Measurements from ENCODE around the gene ATP13A2. TPM values are rescaled to one million over a fixed set of nuclear protein-coding genes. Genes with fewer than 3 reads are reported as not detected.
A peak's percentile ranks its signal among the peaks of the same experiment; 100 is the strongest.

ATP13A2 gene, protein sequence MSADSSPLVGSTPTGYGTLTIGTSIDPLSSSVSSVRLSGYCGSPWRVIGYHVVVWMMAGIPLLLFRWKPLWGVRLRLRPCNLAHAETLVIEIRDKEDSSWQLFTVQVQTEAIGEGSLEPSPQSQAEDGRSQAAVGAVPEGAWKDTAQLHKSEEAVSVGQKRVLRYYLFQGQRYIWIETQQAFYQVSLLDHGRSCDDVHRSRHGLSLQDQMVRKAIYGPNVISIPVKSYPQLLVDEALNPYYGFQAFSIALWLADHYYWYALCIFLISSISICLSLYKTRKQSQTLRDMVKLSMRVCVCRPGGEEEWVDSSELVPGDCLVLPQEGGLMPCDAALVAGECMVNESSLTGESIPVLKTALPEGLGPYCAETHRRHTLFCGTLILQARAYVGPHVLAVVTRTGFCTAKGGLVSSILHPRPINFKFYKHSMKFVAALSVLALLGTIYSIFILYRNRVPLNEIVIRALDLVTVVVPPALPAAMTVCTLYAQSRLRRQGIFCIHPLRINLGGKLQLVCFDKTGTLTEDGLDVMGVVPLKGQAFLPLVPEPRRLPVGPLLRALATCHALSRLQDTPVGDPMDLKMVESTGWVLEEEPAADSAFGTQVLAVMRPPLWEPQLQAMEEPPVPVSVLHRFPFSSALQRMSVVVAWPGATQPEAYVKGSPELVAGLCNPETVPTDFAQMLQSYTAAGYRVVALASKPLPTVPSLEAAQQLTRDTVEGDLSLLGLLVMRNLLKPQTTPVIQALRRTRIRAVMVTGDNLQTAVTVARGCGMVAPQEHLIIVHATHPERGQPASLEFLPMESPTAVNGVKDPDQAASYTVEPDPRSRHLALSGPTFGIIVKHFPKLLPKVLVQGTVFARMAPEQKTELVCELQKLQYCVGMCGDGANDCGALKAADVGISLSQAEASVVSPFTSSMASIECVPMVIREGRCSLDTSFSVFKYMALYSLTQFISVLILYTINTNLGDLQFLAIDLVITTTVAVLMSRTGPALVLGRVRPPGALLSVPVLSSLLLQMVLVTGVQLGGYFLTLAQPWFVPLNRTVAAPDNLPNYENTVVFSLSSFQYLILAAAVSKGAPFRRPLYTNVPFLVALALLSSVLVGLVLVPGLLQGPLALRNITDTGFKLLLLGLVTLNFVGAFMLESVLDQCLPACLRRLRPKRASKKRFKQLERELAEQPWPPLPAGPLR
- 10 to 100 TPM; 17.9 to 37.0 (median 26.8) TPM for total RNA-seq

DNA sequence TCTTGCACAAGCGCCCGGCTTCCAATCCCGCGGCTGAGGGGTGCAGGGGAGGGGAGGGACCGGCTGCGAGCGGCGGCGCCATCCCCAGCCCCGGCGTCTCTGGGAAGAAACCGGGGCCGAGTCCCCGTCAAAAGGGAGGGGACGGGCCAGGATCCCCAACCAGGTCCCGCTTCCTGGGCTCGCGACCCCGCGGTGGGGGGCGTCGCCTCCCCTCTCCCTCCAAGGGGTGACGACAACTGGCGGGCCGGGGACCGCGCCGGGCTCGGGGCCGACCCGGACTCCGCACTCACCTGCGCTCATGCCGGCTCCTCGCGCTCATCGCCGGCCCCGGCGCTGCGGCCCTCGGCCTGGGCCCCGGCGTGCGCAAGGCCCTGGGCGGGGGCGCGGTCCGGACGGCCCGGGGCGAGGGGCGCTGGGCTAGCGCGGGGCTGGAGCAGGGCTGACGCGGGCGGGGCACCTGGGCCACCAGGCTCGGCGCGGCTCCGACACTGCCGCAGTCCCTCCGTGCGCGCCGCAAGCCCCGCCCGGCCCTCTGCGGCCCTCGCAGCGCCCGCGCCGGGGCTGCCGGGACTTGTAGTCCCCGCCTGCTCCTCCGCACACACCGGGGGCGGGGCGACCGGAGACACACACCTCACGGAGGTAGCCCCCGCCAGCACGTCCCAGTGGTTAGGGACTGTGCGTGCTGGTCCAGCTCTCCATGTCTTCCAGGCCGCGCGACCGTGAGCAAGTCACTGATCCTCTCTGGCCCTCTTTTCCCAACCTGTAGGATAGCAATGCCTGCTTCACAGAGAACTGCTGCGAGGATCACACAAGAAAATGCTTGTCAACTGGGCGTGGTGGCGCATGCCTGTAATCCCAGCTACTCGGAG lies at the start of gene ATP13A2:
Gene ATP13A2 (minus strand): TSS at position 490 of the 869 bp plus-strand sequence. CDS start 190 bp downstream, at position 300.
- Histone ChIP-seq H3K27me3 (no peaks in the 10 kb centered on the region), H3K4me1 (peaks cover 11 to 25% of the 10 kb centered on the region in 2 donors), H3K27ac (peak within 1 kb of the TSS; percentile 21 to 70 (median 56)), H3K9me3 (no peaks in the 10 kb centered on the region), H3K36me3 (no peaks in the 10 kb centered on the region), H3K4me3 (peak within 1 kb of the TSS; percentile 75 to 87 (median 79))
- TF ChIP-seq POLR2A (IDR thresholded peaks at IDR 0.05): peak; percentile 53 to 63
- TF ChIP-seq, protein P1, sequence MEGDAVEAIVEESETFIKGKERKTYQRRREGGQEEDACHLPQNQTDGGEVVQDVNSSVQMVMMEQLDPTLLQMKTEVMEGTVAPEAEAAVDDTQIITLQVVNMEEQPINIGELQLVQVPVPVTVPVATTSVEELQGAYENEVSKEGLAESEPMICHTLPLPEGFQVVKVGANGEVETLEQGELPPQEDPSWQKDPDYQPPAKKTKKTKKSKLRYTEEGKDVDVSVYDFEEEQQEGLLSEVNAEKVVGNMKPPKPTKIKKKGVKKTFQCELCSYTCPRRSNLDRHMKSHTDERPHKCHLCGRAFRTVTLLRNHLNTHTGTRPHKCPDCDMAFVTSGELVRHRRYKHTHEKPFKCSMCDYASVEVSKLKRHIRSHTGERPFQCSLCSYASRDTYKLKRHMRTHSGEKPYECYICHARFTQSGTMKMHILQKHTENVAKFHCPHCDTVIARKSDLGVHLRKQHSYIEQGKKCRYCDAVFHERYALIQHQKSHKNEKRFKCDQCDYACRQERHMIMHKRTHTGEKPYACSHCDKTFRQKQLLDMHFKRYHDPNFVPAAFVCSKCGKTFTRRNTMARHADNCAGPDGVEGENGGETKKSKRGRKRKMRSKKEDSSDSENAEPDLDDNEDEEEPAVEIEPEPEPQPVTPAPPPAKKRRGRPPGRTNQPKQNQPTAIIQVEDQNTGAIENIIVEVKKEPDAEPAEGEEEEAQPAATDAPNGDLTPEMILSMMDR (IDR thresholded peaks at IDR 0.05 in 4 of 5, conservative IDR thresholded peaks at IDR 0.05 in 1 of 5): no peak
- in situ Hi-C loops (cut with MboI; ENCODE audit: low sequenced_read_pairs in 4 of 4) (no loop called here), intact Hi-C loops (cut with DNase I; ENCODE audit: low total_unique reads) (loop anchor here (5.0 kb wide), 1 partner anchor 41 kb away; the partner anchor contains the start of gene SDHB)
- peak; percentile 88 to 90 for ATAC-seq
- peak; percentile 58 to 75 for DNase-seq

DNA sequence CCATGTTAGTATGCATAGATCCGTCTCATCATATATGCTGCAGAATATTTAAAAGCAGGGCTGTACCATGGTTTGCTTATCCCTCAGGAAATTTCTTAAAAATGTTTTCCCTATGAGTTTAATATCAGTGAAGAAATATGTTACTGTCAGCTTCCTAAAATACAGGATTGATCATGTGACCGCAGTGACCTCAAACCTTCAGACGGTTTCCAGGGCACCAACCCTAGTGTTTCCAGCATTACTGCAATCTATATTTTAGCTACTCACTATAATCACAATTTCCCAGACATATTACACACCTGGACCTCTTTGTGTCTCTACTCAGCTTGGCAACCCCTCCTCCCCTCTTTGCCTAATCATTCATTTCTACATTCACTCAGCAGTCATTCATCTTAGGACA lies 49.8 kb upstream of the ATP13A2 start:
- H3K36me3 ChIP-seq: no peaks in the 10 kb centered on the region
- no peaks in the 10 kb centered on the region for H3K9me3 ChIP-seq

DNA sequence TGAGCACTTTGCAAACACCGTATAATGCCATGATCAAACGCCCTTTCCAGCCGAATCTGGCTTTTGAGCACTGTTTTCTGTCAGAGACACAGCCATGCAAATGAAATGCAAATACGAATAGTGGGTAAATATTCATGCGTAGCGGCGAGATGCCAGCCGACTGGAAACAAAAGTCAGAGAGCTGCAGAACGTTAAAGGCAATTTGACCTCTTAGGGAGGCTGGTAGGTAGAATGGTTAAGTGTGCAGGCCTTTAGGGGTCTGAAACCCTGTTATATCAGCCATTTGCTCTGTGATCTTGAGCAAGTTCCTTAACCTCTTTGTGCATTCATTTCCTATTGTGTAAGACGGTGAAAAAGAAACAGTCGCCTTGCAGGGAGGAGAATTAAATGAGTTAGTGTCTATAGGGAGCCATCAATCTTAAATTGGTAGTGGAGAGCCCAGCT lies 48.6 kb upstream of the ATP13A2 start:
- Histone ChIP-seq H3K4me3 (no peak overlapping the region), H3K27me3 (no peaks in the 10 kb centered on the region), H3K27ac (no peak overlapping the region), H3K36me3 (no peaks in the 10 kb centered on the region), H3K9me3 (no peaks in the 10 kb centered on the region), H3K4me1 (peaks cover 32% of the 10 kb centered on the region in 2 donors)
- ATAC-seq: no peak
- in situ Hi-C loops (cut with MboI; ENCODE audit: low sequenced_read_pairs in 4 of 4) (loop anchor here (5.0 to 10.0 kb wide), 3 partner anchors 62 to 177 kb away; no protein-coding TSS in a partner anchor), intact Hi-C loops (cut with DNase I; ENCODE audit: low total_unique reads) (loop anchor here (5.0 kb wide), 1 partner anchor 277 kb away; no protein-coding TSS in a partner anchor)
- peak in 1 of 2 donors; percentile 1 for DNase-seq
- TF ChIP-seq, protein P1 (IDR thresholded peaks at IDR 0.05 in 4 of 5, conservative IDR thresholded peaks at IDR 0.05 in 1 of 5): no peak
- TF ChIP-seq POLR2A (IDR thresholded peaks at IDR 0.05): no peak

More for the DNA sequence above, 49.8 kb upstream of the ATP13A2 start:
- no peak for TF ChIP-seq POLR2A (IDR thresholded peaks at IDR 0.05)
- TF ChIP-seq, protein P1 (IDR thresholded peaks at IDR 0.05 in 4 of 5, conservative IDR thresholded peaks at IDR 0.05 in 1 of 5): no peak
- Histone ChIP-seq H3K4me1 (peaks cover 32% of the 10 kb centered on the region in 2 donors), H3K27me3 (no peaks in the 10 kb centered on the region), H3K27ac (peak overlapping the region in 2 of 4 donors; percentile 6 to 78), H3K4me3 (no peak overlapping the region)
- intact Hi-C loops (cut with DNase I; ENCODE audit: low total_unique reads) (loop anchor here (5.0 kb wide), 1 partner anchor 276 kb away; no protein-coding TSS in a partner anchor), in situ Hi-C loops (cut with MboI; ENCODE audit: low sequenced_read_pairs in 4 of 4) (loop anchor here (5.0 to 10.0 kb wide), 3 partner anchors 61 to 176 kb away; no protein-coding TSS in a partner anchor)
- peak in 1 of 2 donors; percentile 2 for DNase-seq
- ATAC-seq: no peak
